ENCODE data around the gene CPAMD8.
A peak's percentile ranks its signal among the peaks of the same experiment; 100 is the strongest.
"Not testable (repeated sequence)": the region's sequence is repeated elsewhere in the genome, so short reads cannot be mapped to it uniquely, and the experiment has no call there.

CPAMD8 gene

DNA sequence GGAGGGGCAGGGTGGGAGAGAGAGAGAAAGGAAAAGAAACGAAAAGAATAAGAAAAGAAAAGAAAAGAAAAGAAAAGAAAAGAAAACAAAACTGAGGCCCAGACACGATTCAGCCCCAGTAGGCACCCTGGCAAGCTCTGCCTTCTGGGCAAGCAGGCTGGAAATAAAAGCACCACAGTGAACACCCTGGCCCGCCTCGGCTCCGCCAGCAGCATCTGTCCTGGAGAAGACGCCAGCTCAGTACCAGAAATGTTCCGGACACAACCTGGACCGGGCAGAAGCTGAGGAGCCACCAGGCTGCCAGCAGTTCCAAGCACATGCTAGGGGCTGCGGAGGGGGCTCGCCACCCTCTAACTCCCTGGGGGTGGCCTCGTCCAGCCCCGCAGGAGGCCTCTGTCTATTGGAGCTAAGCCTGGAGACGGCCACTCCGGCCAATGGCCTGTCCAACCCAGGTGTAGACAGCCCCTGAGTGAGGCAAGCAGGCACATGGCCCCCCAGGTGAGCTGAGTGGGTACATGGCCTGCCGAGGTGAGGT, 11.4 kb upstream of the CPAMD8 start:
- no peak for DNase-seq

DNA sequence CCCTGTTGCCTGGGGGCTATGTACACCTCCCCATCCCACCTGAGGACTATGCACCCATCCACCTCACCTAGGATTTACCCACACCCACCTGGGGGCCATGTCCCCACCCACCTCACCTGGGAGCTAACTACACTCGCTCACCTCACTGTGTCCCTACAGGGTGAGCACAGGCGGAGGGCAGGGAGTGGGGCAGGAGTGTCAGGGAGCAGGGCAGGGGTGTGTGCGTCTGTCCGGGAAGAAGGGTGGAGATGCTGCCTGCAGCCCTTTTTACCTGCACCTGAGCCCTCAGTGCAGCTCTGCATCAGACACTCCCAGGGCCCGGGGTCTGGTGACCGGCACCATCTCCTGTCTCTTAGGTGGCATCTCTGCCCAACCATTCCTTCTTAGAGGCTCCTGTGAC, 10.6 kb upstream of the CPAMD8 start:
- DNase-seq = no peak

DNA sequence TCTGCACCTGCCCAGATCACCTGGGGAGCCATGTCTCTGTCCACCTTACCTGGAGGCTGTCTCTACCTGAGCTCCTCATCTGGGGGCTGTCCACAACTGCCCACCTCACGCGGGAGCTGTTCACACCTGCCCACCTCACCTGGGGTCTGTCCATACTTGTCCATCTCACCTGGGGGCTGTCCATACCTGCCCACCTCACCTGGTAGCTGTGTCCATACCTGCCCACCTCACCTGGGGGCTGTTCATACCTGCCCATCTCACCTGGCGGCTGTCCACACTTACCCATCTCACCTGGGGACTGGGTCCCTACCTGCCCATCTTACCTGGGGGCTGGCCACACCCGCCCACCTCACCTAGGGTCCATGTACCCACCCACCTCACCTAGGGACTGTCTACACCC, 10.0 kb upstream of the CPAMD8 start:
- DNase-seq = no peak

DNA sequence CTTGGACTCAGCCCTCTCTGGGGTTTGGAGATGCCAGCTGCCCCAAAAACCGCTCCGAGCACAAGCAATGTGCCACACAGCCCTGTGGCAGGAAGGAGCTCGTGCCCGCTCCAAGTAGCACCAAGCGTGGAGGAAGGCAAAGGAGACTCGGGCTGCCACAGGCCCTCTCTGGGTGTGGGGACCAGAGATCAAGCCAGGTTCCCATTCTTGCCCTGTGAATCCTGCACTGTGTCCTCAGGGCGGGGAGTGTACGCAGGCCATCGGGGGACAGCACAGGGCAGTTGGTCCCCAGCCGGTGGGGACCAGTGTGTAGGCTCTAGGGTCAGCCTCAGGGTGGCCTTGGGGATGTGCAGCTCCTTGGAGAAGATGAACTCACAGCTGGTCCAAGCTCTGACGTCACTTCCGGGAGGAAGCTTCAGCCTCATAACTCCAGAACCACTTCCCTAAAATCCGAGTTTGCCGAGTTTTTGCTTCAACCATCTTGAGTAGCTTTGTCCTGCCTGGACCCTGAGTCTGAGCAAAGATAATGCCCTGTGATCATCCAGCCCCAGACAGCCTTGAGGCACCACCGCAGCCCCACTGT, 9.3 kb upstream of the CPAMD8 start:
- no peak for DNase-seq

- no peak for DNase-seq
These were observed 5.1 kb upstream of the CPAMD8 start for GRCh38 chr19:17031741-17032140.

DNA sequence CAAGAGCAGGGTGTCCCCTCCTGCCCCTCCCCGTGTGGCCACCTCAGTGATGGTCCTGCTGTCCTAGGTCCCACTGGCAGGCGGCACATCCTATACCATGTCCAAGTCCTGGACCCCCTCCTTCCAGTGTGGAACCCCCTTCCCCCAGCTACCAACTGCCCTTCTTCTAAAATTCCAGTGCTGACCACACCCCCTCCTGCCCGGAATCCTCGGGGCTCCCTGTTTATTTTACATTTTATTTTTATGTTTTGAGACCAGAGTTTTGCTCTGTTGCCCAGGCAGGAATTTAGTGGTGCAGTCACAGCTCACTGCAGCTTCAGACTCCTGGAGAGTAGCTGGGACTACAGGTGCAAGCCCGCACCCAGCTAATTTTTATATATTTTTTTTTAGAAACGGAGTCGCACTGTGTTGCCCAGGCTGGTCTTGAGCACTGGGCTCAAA, 945 bp upstream of the CPAMD8 start:
- DNase-seq = no peak

GRCh38 chr19:17025991-17026658, 485 bp downstream of the CPAMD8 start:
- no peak for DNase-seq

DNA sequence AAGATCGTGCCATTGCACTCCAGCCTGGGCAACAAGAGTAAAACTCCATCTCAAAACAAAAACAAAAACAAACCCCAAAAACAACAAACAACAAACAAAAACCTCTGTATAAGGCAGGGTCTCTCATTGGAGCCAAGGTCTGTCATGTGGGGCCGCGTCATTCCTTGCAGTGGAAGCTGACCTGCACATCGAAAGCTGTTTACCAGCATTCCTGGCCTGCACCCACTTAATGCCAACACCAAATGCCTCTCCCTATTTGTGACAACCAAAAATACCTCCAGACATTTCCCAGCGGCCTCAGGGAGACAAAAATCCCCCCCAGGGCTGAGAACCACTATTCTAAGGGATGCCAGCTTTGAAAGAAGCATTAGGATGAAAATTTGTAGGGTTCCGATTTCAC, 1.2 kb downstream of the CPAMD8 start:
- DNase-seq = no peak

DNA sequence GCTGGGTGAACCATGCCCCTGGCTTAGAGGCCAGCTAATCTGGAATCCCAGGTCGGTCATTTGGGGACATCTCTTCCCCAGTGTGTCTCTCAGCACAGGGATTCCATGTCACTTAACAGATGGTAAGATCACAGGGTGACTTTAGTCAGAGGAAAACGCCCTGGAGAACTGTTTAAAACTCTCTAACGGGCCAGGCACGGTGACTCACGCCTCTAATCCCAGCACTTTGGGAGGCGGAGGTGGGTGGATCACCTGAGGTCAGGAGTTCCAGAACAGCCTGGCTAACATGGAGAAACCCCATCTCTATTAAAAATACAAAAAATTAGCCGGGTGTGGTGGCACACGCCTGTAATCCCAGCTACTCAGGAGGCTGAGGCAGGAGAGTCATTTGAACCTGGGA, 1.7 kb downstream of the CPAMD8 start:
- not testable (repeated sequence) for DNase-seq

- DNase-seq = no peak
These were observed 2.8 kb downstream of the CPAMD8 start for GRCh38 chr19:17023805-17024204.

DNA sequence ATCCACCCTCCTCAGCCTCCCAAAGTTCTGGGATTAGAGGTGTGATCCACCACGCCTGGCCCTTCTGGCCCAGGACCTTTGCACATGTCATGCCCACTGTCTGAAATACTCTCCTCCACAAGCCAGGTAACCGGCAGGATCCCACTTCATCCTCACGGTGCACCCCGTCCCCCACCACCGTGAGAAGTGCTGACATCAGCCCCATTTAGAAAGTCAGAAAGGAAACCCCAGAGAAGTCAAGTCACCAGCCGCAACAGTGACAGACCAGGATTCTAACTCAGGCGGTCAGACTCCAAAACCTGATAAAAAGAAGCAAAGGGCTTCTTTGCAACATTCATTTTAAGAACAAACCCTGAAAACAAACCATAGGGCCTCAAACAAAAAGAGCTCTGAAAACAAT, 3.9 kb downstream of the CPAMD8 start:
- DNase-seq = no peak

GRCh38 chr19:17021793-17022590, 4.6 kb downstream of the CPAMD8 start:
- DNase-seq = no peak

- DNase-seq = no peak
These were observed 5.3 kb downstream of the CPAMD8 start for GRCh38 chr19:17021328-17021727.

DNA sequence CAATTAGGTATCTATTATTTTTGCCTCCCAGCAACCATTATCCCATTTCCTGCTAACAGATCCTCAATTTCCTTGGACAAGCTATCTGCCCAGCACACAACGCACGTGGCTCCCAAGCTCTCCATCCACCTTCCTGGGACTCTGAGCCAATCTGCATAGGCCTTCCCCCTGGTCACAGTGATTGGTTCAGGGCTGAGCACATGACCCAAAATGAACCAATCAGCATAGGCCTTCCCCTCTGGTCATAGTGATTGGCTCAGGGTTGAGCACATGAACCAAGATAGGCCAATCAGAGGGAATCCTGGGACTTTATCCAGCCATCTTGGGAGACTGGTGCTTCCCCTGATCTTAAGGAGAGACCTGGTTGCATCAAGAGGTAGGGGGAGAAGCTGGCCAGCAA, 5.8 kb downstream of the CPAMD8 start:
- no peak for DNase-seq

DNA sequence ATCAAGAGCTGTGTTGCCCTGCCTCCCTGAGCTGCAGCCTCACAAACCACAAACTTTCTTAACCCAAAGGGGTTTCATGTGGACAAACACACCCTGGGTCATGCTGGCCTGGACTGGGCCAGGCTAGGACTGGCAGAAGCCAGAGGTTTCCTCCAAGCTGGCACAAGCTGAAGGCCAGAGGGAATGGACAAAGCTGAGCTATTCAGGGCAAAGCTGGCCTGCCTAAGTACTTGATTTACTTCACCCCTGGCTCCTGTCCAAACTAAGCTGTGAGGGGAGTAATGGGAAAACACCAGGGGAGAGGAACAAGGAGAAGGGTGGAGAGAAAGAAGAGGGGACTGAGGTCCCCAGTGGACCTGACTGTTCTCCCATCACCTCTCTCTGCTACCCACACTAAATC, 6.2 kb downstream of the CPAMD8 start:
- no peak for DNase-seq

GRCh38 chr19:17014212-17014861, 12.3 kb downstream of the CPAMD8 start:
- DNase-seq = not testable (repeated sequence)

DNA sequence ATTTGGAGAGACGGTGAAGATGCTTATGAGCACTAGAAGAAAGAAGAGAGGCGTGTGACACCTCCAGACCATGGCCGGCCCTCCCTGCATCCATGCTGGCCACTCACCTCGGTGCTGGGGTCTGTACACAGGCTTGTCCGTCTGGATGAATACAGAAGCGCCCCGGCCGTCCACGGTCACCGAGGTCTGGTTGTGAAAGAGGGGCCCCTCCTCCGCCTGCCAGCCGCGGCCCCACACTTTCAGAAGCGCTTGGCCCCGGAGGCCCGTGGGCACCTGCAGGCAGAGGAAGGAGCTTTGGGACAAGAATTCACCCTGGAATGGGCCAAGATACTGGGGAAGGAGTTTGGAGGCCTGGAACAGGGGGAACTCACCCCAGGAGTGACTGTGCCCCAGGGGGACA, 15.1 kb downstream of the CPAMD8 start:
- no peak for DNase-seq

GRCh38 chr19:17006579-17006978, 20.0 kb downstream of the CPAMD8 start:
- no peak for DNase-seq

- DNase-seq = no peak
These were observed 21.6 kb downstream of the CPAMD8 start for GRCh38 chr19:17005000-17005399.

DNA sequence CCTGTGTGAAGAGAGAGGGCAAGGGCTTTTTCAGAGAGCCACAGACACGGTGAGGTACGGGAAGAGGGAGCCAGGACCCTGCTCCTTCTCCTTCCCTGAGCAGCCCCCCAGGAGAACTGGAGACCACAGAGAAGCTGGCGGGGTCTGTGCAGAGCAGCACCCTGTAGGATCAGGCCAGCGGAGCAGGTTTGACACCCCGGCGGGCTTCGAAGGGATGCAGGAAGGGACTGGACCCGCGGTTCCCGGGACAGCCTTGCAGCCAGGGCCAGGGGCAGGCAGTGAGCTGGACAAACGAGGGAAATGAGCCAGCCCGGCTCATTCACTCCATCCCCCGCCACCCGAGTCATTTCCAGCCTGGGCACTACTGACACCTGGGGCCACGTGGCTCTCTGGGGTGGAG, 22.2 kb downstream of the CPAMD8 start:
- no peak for DNase-seq

GRCh38 chr19:17002455-17002854, 24.2 kb downstream of the CPAMD8 start:
- DNase-seq = no peak

DNA sequence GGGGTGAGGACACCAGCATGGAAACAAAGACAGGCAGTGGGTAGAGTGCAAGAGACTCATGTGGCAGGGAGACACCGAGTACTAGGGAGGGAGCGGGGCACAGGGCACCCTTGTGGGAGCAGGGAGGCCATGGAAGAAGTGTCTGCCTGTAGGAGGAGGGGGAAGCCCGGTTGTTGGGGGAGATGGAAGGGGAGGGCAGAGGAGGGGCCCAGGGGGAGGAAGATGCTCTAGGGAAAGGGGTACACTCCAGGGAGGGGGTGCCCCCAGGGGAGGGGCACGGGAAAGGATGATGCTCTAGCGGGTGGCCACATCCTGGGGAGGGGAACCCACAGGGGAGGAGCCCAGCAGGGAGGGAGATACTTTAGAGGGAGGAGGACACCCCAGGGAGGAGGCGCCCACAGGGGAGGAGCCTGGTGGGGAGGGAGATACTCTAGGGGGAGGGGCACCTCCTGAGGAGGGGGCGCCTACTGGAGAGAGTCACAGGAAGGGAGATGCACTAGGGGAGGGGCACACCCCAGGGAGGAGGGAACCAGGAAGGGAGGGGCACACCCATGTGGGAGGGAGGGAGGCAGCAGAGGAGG, 24.9 kb downstream of the CPAMD8 start:
- peak; percentile 43 for DNase-seq

- DNase-seq = no peak
These were observed 27.9 kb downstream of the CPAMD8 start for GRCh38 chr19:16998635-16999194.

Data from activated CD8-positive, alpha-beta memory T cell treated with anti-CD3 and anti-CD28 coated beads, Interleukin-2, amount 50 U/mL, for 4 hours (primary cell).